Retina (tissue), 1 donor: ENCODE results near the gene TNP2.

Source experiments
- DNase-seq: peaks from one replicate; pipeline ENCODE4 v3.0.0-alpha.2; 2016

Gene TNP2

GRCh38 chr16:11254913-11255736, 14.0 kb downstream of the TNP2 start:
- DNase-seq = peak; percentile 78

- DNase-seq = no peak
Observed at GRCh38 chr16:11253995-11254912, 14.9 kb downstream of the TNP2 start.

GRCh38 chr16:11253009-11253994, 15.8 kb downstream of the TNP2 start:
- DNase-seq = no peak

- no peak for DNase-seq
Observed at GRCh38 chr16:11252482-11252931, 16.6 kb downstream of the TNP2 start.

- DNase-seq = no peak
Observed at GRCh38 chr16:11251525-11252481, 17.3 kb downstream of the TNP2 start.

- no peak for DNase-seq
Observed at GRCh38 chr16:11250786-11251524, 18.2 kb downstream of the TNP2 start.

GRCh38 chr16:11250091-11250785, 18.9 kb downstream of the TNP2 start:
- DNase-seq = no peak

- DNase-seq = no peak
Observed at GRCh38 chr16:11249233-11250061, 19.7 kb downstream of the TNP2 start.

GRCh38 chr16:11248133-11248532, 21.0 kb downstream of the TNP2 start:
- DNase-seq = no peak

- no peak for DNase-seq
Observed at GRCh38 chr16:11245988-11246387, 23.1 kb downstream of the TNP2 start.

- DNase-seq = no peak
Observed at GRCh38 chr16:11245222-11245737, 23.8 kb downstream of the TNP2 start.

GRCh38 chr16:11242658-11243057, 26.5 kb downstream of the TNP2 start:
- DNase-seq = no peak

GRCh38 chr16:11241480-11242204, 27.5 kb downstream of the TNP2 start:
- DNase-seq = no peak

GRCh38 chr16:11240636-11241473, 28.3 kb downstream of the TNP2 start:
- no peak for DNase-seq

GRCh38 chr16:11239644-11240632, 29.2 kb downstream of the TNP2 start:
- DNase-seq = no peak
